SU-DHL-6 (cell line): Measurements from ENCODE around the gene CRADD.

Source experiments
- H2AFZ ChIP-seq: fragments of 200-600 bp; sonication (generic); 2 replicates; pipeline ENCODE4 v1.6.1; 2014; ENCODE audit warnings: low read depth, mild to moderate bottlenecking, moderate library complexity, mixed read lengths, antibody characterized with exemption, low read length; ENCODE audit not compliant: severe bottlenecking
- H3F3A ChIP-seq: fragments of 200-600 bp; shearing (Covaris generic); 2 replicates; pipeline ENCODE4 v1.6.0; 2016; ENCODE audit warnings: antibody characterized with exemption, mild to moderate bottlenecking; ENCODE audit not compliant: insufficient read depth
- H3K27ac ChIP-seq: fragments of 200-600 bp; sonication (generic); 2 replicates; pipeline ENCODE4 v1.5.1; 2016; ENCODE audit warnings: low read depth, mild to moderate bottlenecking, low read length, moderate library complexity, mixed read lengths
- H3K27me3 ChIP-seq: fragments of 200-600 bp; sonication (generic), shearing (Covaris generic); 2 replicates; pipeline ENCODE4 v1.6.0; 2014; ENCODE audit warnings: mild to moderate bottlenecking, low read length
- H3K36me3 ChIP-seq: fragments of 200-600 bp; sonication (generic); 2 replicates; pipeline ENCODE4 v1.6.1; 2014; ENCODE audit warnings: mild to moderate bottlenecking, low read length, mixed read lengths
- H3K4me2 ChIP-seq: fragments of 300-600, 200-600 bp; shearing (Covaris generic), sonication (generic); 2 replicates; pipeline ENCODE4 v1.6.0; 2014; ENCODE audit warnings: low read length, low read depth, mild to moderate bottlenecking; ENCODE audit not compliant: poor library complexity, severe bottlenecking
- H3K4me3 ChIP-seq: fragments of 200-600 bp; sonication (generic); 2 replicates; pipeline ENCODE4 v1.5.1; 2014; ENCODE audit warnings: antibody characterized with exemption, low read length, mild to moderate bottlenecking, mixed read lengths; ENCODE audit not compliant: insufficient read depth, poor library complexity, severe bottlenecking
- H3K79me2 ChIP-seq: fragments of 200-600 bp; sonication (generic); 2 replicates; pipeline ENCODE4 v1.6.1; 2014; ENCODE audit warnings: mild to moderate bottlenecking, low read length, moderate library complexity; ENCODE audit not compliant: insufficient read depth
- H3K9ac ChIP-seq: fragments of 200-600 bp; sonication (generic); 2 replicates; pipeline ENCODE4 v1.7.0; 2014; ENCODE audit warnings: mild to moderate bottlenecking, low read length
- H3K9me2 ChIP-seq: fragments of 200-600 bp; sonication (generic); replicated peaks from 2 replicates; pipeline ENCODE4 v1.6.1; 2014; ENCODE audit warnings: low read length; ENCODE audit not compliant: insufficient read depth
- H3K9me3 ChIP-seq: fragments of 200-600 bp; sonication (generic); 2 replicates; pipeline ENCODE4 v1.6.1; 2014; ENCODE audit warnings: low read length, mixed read lengths; ENCODE audit not compliant: insufficient read depth
- H4K20me1 ChIP-seq: fragments of 200-600 bp; sonication (generic); 2 replicates; pipeline ENCODE4 v1.6.1; 2014; ENCODE audit warnings: low read depth, mild to moderate bottlenecking, antibody characterized with exemption, low read length, moderate library complexity, mixed read lengths
- EZH2phosphoT487 ChIP-seq: fragments of 200-600 bp; sonication (generic), shearing (Covaris generic); conservative IDR thresholded peaks from 2 replicates; pipeline ENCODE4 v1.6.1; 2018; ENCODE audit warnings: mild to moderate bottlenecking, antibody characterized with exemption, low read length, moderate library complexity, mixed read lengths
- TF ChIP-seq, protein P1 (sequence below): fragments of 200-600 bp; sonication (generic); IDR thresholded peaks from one replicate; pipeline ENCODE4 v1.5.1; 2017; ENCODE audit warnings: antibody characterized with exemption, mild to moderate bottlenecking, low read length, moderate library complexity; ENCODE audit not compliant: insufficient read depth, poor library complexity, severe bottlenecking

The CRADD gene

DNA sequence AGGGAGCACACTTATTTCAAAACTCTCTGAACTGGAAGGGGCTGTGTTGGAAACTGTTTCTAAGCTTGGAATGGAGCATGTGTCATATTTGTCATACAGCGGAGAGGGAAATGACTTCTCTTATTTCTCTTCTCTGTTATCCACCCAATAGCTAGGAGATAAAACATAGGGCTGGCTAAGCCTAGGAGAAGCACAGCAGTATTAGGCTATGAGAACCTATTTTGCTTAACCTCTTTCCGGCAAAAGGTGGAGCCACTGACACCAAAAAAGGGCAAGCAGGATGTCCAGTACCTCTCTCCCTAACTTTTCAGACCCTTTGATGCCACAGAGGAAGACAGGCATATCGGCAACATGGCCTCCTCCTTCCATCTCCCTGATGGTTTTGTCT is 148.3 kb downstream of the CRADD start:
- Histone ChIP-seq H3K4me2 (no peak overlapping the region), H3K27ac (no peak overlapping the region), H4K20me1 (no peaks in the 10 kb centered on the region), H2AFZ (no peak overlapping the region), H3K79me2 (no peaks in the 10 kb centered on the region), H3K4me3 (no peak overlapping the region), H3K36me3 (no peaks in the 10 kb centered on the region), H3K9me3 (no peaks in the 10 kb centered on the region), H3K9me2 (no peaks in the 10 kb centered on the region), H3F3A (no peaks in the 10 kb centered on the region), H3K9ac (no peak overlapping the region), H3K27me3 (no peaks in the 10 kb centered on the region)
- TF ChIP-seq, protein P1, sequence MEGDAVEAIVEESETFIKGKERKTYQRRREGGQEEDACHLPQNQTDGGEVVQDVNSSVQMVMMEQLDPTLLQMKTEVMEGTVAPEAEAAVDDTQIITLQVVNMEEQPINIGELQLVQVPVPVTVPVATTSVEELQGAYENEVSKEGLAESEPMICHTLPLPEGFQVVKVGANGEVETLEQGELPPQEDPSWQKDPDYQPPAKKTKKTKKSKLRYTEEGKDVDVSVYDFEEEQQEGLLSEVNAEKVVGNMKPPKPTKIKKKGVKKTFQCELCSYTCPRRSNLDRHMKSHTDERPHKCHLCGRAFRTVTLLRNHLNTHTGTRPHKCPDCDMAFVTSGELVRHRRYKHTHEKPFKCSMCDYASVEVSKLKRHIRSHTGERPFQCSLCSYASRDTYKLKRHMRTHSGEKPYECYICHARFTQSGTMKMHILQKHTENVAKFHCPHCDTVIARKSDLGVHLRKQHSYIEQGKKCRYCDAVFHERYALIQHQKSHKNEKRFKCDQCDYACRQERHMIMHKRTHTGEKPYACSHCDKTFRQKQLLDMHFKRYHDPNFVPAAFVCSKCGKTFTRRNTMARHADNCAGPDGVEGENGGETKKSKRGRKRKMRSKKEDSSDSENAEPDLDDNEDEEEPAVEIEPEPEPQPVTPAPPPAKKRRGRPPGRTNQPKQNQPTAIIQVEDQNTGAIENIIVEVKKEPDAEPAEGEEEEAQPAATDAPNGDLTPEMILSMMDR = no peak
- no peak for TF ChIP-seq EZH2phosphoT487

DNA sequence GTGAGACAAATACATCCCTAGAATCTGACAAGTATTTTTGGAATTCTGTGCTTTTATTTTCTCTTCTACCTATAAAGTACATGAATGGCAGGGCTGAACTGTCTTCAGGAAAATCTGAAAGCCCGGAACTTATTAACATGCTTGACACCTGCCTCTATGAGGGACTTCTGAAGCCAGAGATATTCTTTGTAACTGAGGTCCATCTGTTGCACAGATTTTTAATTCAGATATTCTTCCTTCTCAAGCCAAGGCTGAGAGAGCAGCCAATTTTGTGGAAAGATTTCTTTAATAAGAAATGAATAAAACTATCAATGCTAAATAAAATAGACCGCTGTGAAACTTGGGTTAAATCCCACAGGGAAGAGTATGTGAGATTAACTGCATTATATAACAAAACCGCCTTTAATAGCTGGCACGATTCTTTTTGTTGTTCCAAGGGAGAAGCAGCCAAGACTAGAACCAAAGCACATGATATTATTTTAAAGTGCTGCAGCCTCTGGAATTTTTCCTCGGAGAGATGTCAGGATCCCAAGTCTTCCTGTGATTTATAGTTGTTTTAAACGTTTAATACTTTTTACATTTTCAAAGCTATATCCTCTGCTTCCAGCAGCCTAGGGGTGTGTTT is 148.9 kb downstream of the CRADD start:
- no peaks in the 10 kb centered on the region for H3K9me2 ChIP-seq
- H4K20me1 ChIP-seq = no peaks in the 10 kb centered on the region
- H3F3A ChIP-seq = no peaks in the 10 kb centered on the region
- no peak overlapping the region for H3K4me3 ChIP-seq
- no peaks in the 10 kb centered on the region for H3K79me2 ChIP-seq
- no peak overlapping the region for H3K27ac ChIP-seq
- no peaks in the 10 kb centered on the region for H3K36me3 ChIP-seq
- no peaks in the 10 kb centered on the region for H3K27me3 ChIP-seq
- TF ChIP-seq, protein P1 = no peak
- TF ChIP-seq EZH2phosphoT487 = no peak
- no peak overlapping the region for H3K4me2 ChIP-seq
- no peak overlapping the region for H2AFZ ChIP-seq
- H3K9ac ChIP-seq = no peak overlapping the region
- no peaks in the 10 kb centered on the region for H3K9me3 ChIP-seq

DNA sequence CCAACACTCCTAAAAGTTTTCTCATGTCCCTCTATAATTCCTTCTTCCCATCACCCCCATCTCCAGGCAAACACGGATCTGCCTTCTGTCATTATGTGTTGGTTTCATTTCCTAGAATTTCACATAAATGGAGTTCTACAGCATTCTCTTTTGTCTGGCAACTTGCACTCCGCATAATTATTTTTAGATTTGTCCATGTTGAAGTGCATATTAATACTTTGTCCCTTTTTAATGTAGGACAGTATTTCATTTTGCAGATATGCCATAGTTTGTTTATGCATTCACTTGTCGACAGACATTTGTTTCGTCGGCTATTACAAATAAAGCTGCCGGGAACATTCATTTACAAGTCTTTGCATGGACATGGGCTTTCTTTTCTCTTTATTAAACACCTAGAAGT is 150.0 kb downstream of the CRADD start:
- H3K79me2 ChIP-seq = no peaks in the 10 kb centered on the region
- no peaks in the 10 kb centered on the region for H3K9me2 ChIP-seq
- H3K27ac ChIP-seq = no peak overlapping the region
- no peak overlapping the region for H3K9ac ChIP-seq
- H4K20me1 ChIP-seq = no peaks in the 10 kb centered on the region
- no peaks in the 10 kb centered on the region for H3K9me3 ChIP-seq
- no peaks in the 10 kb centered on the region for H3K27me3 ChIP-seq
- H2AFZ ChIP-seq = no peak overlapping the region
- no peak overlapping the region for H3K4me2 ChIP-seq
- TF ChIP-seq, protein P1 = no peak
- TF ChIP-seq EZH2phosphoT487 = no peak
- H3K36me3 ChIP-seq = no peaks in the 10 kb centered on the region
- H3F3A ChIP-seq = no peaks in the 10 kb centered on the region
- no peak overlapping the region for H3K4me3 ChIP-seq

DNA sequence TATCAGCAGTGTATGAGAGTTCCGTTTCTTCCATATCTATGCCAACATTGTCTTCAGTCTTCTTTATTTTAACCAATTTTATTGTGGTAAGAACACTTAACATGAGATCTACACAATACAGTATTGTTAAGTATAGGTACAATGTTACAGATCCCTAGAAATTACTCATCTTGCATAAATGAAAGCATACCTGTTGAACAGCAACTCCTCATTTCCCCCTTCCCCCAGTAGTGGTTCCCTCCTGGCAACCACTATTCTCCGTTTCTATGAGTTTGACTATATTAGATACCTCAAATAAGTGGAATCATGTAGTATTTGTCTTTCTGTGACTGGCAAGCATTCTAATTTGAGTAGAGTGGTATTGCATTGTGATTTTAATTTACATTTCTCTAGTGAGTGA is 150.5 kb downstream of the CRADD start:
- Histone ChIP-seq H3K27ac (no peak overlapping the region), H4K20me1 (no peaks in the 10 kb centered on the region), H3K4me3 (no peak overlapping the region), H3F3A (no peaks in the 10 kb centered on the region), H3K4me2 (no peak overlapping the region), H3K79me2 (no peaks in the 10 kb centered on the region), H3K9me2 (no peaks in the 10 kb centered on the region), H3K36me3 (no peaks in the 10 kb centered on the region), H2AFZ (no peak overlapping the region), H3K9ac (no peak overlapping the region), H3K27me3 (no peaks in the 10 kb centered on the region), H3K9me3 (no peaks in the 10 kb centered on the region)
- TF ChIP-seq EZH2phosphoT487 = no peak
- TF ChIP-seq, protein P1 = no peak
